IMR-90 (cell line): Measurements from ENCODE around the gene CDH23. TPM values are rescaled to one million over a fixed set of nuclear protein-coding genes. Genes with fewer than 3 reads are reported as not detected.

Experiments used
- ATAC-seq: fragments of 200-7000 bp; cut with Tn5 transposase; 2 replicates; pipeline ENCODE4 v1.9.1; 2020; ENCODE audit warnings: low read depth, mild to moderate bottlenecking, moderate library complexity
- BruUV-seq: library from RNA; stranded (reverse); fragments of 400-500 nt; replicated peaks from 2 replicates; lab custom pipeline; 2021; lab: Mats Ljungman, UMichigan
- CTCF ChIA-PET: fragments of 300-600 bp; formaldehyde crosslinking; extraction: SDS; loops from one replicate; lab custom pipeline; 2021; ENCODE audit warnings: antibody characterized with exemption; lab: Yijun Ruan, JAX
- POLR2A ChIA-PET: fragments of 300-600 bp; sonication (Branson Sonifier 250); formaldehyde crosslinking; loops from one replicate; lab custom pipeline; 2022; ENCODE audit warnings: antibody characterized with exemption; ENCODE audit not compliant: unreplicated experiment; lab: Charles Lee
- DNase-seq: peaks from one replicate; pipeline ENCODE4 v3.0.0; 2013
- H2AFZ ChIP-seq: replicated peaks from 2 replicates; pipeline ENCODE3; 2013; ENCODE audit warnings: low read length, mild to moderate bottlenecking; ENCODE audit not compliant: poor library complexity
- H2AK5ac ChIP-seq: 2 replicates; pipeline ENCODE4 v1.6.1; 2013; ENCODE audit warnings: low read depth, low read length, inconsistent platforms
- H2AK9ac ChIP-seq: replicated peaks from 2 replicates; pipeline ENCODE3; 2013; ENCODE audit warnings: mild to moderate bottlenecking, low read depth, low read length, moderate library complexity; ENCODE audit not compliant: poor library complexity
- H2BK120ac ChIP-seq: 2 replicates; pipeline ENCODE4 v1.6.1; 2013; ENCODE audit warnings: low read depth, low read length, inconsistent platforms
- H2BK15ac ChIP-seq: 3 replicates; pipeline ENCODE4 v1.6.1; 2013; ENCODE audit warnings: low read depth, low read length, inconsistent platforms
- H2BK20ac ChIP-seq: 2 replicates; pipeline ENCODE4 v1.6.1; 2013; ENCODE audit warnings: low read depth, mild to moderate bottlenecking, inconsistent platforms, low read length, moderate library complexity
- H2BK5ac ChIP-seq: 2 replicates; pipeline ENCODE4 v1.6.1; 2013; ENCODE audit warnings: mild to moderate bottlenecking, low read depth, low read length, inconsistent platforms; ENCODE audit not compliant: poor library complexity, severe bottlenecking
- H3K14ac ChIP-seq: replicated peaks from 2 replicates; pipeline ENCODE4 v1.6.1; 2013; ENCODE audit warnings: low read depth, low read length, inconsistent platforms
- H3K18ac ChIP-seq: 2 replicates; pipeline ENCODE4 v1.6.1; 2013; ENCODE audit warnings: low read depth, low read length, control low read depth
- H3K23ac ChIP-seq: 2 replicates; pipeline ENCODE4 v1.6.1; 2013; ENCODE audit warnings: low read depth, low read length, inconsistent platforms
- H3K27ac ChIP-seq: 2 replicates; pipeline ENCODE4 v1.5.1; 2013; ENCODE audit warnings: mild to moderate bottlenecking, control low read depth, low read length; ENCODE audit not compliant: insufficient read depth
- H3K27me3 ChIP-seq: 2 replicates; pipeline ENCODE4 v1.6.1; 2013; ENCODE audit warnings: low read length; ENCODE audit not compliant: control insufficient read depth, insufficient read depth
- H3K36me3 ChIP-seq: 2 replicates; pipeline ENCODE4 v1.6.1; 2013; ENCODE audit warnings: low read length, mixed read lengths; ENCODE audit not compliant: control insufficient read depth, insufficient read depth
- H3K4ac ChIP-seq: 2 replicates; pipeline ENCODE4 v1.6.1; 2013; ENCODE audit warnings: low read depth, low read length, inconsistent platforms
- H3K4me1 ChIP-seq: 2 replicates; pipeline ENCODE4 v1.6.1; 2013; ENCODE audit warnings: low read length, mixed read lengths; ENCODE audit not compliant: control insufficient read depth, insufficient read depth
- H3K4me2 ChIP-seq: 2 replicates; pipeline ENCODE4 v1.6.1; 2013; ENCODE audit warnings: low read depth, mild to moderate bottlenecking, control low read depth, low read length, moderate library complexity
- H3K4me3 ChIP-seq: 2 replicates; pipeline ENCODE4 v1.5.1; 2013; ENCODE audit warnings: low read depth, mild to moderate bottlenecking, control low read depth, low read length, moderate library complexity; ENCODE audit not compliant: insufficient read depth
- H3K56ac ChIP-seq: 2 replicates; pipeline ENCODE4 v1.6.1; 2013; ENCODE audit warnings: low read length, inconsistent platforms; ENCODE audit not compliant: insufficient read depth; ENCODE audit errors: extremely low read depth
- H3K79me1 ChIP-seq, 2 experiments: 2 replicates each; pipeline ENCODE4 v1.6.1; 2013; ENCODE audit warnings: low read length in 2 of 2, inconsistent platforms in 1 of 2, low read depth in 1 of 2
- H3K9ac ChIP-seq: 2 replicates; pipeline ENCODE4 v1.6.1; 2013; ENCODE audit warnings: low read depth, low read length, control low read depth
- H3K9me1 ChIP-seq: 2 replicates; pipeline ENCODE4 v1.6.1; 2013; ENCODE audit warnings: low read length, inconsistent platforms; ENCODE audit not compliant: insufficient read depth
- H3K9me3 ChIP-seq: 2 replicates; pipeline ENCODE4 v1.6.1; 2013; ENCODE audit warnings: low read length; ENCODE audit not compliant: control insufficient read depth, insufficient read depth
- H4K20me1 ChIP-seq: 2 replicates; pipeline ENCODE4 v1.6.1; 2013; ENCODE audit warnings: low read length, inconsistent platforms; ENCODE audit not compliant: insufficient read depth
- H4K5ac ChIP-seq: 2 replicates; pipeline ENCODE4 v1.6.1; 2013; ENCODE audit warnings: mild to moderate bottlenecking, low read depth, low read length, control low read depth
- H4K8ac ChIP-seq, 2 experiments: 2 replicates each; pipeline ENCODE4 v1.6.1; 2013; ENCODE audit warnings: low read depth in 2 of 2, low read length in 2 of 2, control low read depth in 1 of 2, inconsistent platforms in 1 of 2
- H4K91ac ChIP-seq: 2 replicates; pipeline ENCODE4 v1.6.1; 2013; ENCODE audit warnings: low read depth, low read length, inconsistent platforms; ENCODE audit not compliant: insufficient read depth
- BHLHE40 ChIP-seq: fragments of 150-350 bp; IDR thresholded peaks from 2 replicates; pipeline ENCODE4 v1.6.1; 2016; ENCODE audit warnings: mild to moderate bottlenecking, low read depth, low read length
- CEBPB ChIP-seq: IDR thresholded peaks from 2 replicates; pipeline ENCODE4 v1.6.1; 2012; ENCODE audit warnings: low read depth, low read length, improper control_type of control experiment
- CHD1 ChIP-seq: IDR thresholded peaks from 2 replicates; pipeline ENCODE4 v1.6.1; 2012; ENCODE audit warnings: low read depth, low read length, improper control_type of control experiment
- CTCF ChIP-seq: conservative IDR thresholded peaks from 2 replicates; pipeline ENCODE4 v1.5.1; 2012; ENCODE audit warnings: mild to moderate bottlenecking, low read depth, low read length, improper control_type of control experiment
- ELK1 ChIP-seq: fragments of 150-350 bp; IDR thresholded peaks from 2 replicates; pipeline ENCODE4 v1.6.1; 2016; ENCODE audit warnings: low read depth, mild to moderate bottlenecking, low read length, moderate library complexity, borderline replicate concordance
- FOS ChIP-seq: fragments of 150-350 bp; IDR thresholded peaks from 2 replicates; pipeline ENCODE4 v1.6.1; 2016; ENCODE audit warnings: low read depth, low read length
- MAFK ChIP-seq: IDR thresholded peaks from 2 replicates; pipeline ENCODE4 v1.6.1; 2012; ENCODE audit warnings: low read depth, low read length, improper control_type of control experiment
- MAZ ChIP-seq: IDR thresholded peaks from 2 replicates; pipeline ENCODE4 v1.6.1; 2012; ENCODE audit warnings: low read depth, mild to moderate bottlenecking, low read length, improper control_type of control experiment, moderate library complexity, borderline replicate concordance
- NFE2L2 ChIP-seq: fragments of 150-350 bp; IDR thresholded peaks from 2 replicates; pipeline ENCODE4 v1.6.1; 2016; ENCODE audit warnings: low read depth, mild to moderate bottlenecking, low read length
- POLR2A ChIP-seq: IDR thresholded peaks from 2 replicates; pipeline ENCODE4 v1.6.1; 2012; ENCODE audit warnings: mild to moderate bottlenecking, low read depth, low read length
- RAD21 ChIP-seq: IDR thresholded peaks from 2 replicates; pipeline ENCODE4 v1.6.1; 2012; ENCODE audit warnings: low read length, improper control_type of control experiment
- RCOR1 ChIP-seq: IDR thresholded peaks from 2 replicates; pipeline ENCODE4 v1.6.1; 2012; ENCODE audit warnings: mild to moderate bottlenecking, low read length, improper control_type of control experiment; ENCODE audit not compliant: insufficient replicate concordance
- RFX5 ChIP-seq: IDR thresholded peaks from 2 replicates; pipeline ENCODE4 v1.8.0; 2012; ENCODE audit warnings: low read depth, mild to moderate bottlenecking, low read length, moderate library complexity
- USF2 ChIP-seq: fragments of 150-350 bp; IDR thresholded peaks from 2 replicates; pipeline ENCODE4 v1.6.1; 2017; ENCODE audit warnings: mild to moderate bottlenecking, antibody characterized with exemption, low read length, low read depth
- WGBS, 2 experiments: methylation state at CpG; one replicate each; pipeline versions ENCODE4 v1.1.5 to v1.1.7; 2013; ENCODE audit warnings: missing lambda C conversion rate in 2 of 2; ENCODE audit not compliant: insufficient read length in 1 of 2; ENCODE audit errors: extremely low coverage in 2 of 2; 5-methylcytosine and 5-hydroxymethylcytosine counted together
- dilution Hi-C: fragments of 300-500 bp; cut with HindIII; formaldehyde crosslinking; loops from one replicate; pipeline ENCODE4 v1.14.3; 2018; ENCODE audit warnings: low sequenced_read_pairs; ENCODE audit not compliant: unreplicated experiment
- in situ Hi-C: fragments of 300-500 bp; cut with MboI; formaldehyde crosslinking; loops from 3 replicates; pipeline ENCODE4 v1.14.3; 2019; ENCODE audit warnings: low sequenced_read_pairs, inconsistent platforms, mixed read lengths
- intact Hi-C: fragments of 100-400 bp; cut with micrococcal nuclease; formaldehyde crosslinking; loops from 2 replicates; pipeline ENCODE4 v1.10.0; 2022
- polyA plus RNA-seq, 3 experiments: library from polyadenylated mRNA; depleted of rRNA; stranded (reverse); fragments of >200 nt; gene quantifications; 2 replicates each; pipeline ENCODE4 v1.2.3, GENCODE V29; 2012; ENCODE audit warnings: low replicate concordance in 1 of 3
- total RNA-seq: library from RNA; depleted of rRNA; stranded (reverse); fragments of >200 nt; gene quantifications from 2 replicates; pipeline ENCODE4 v1.2.3, GENCODE V29; 2012

Gene CDH23
- total and polyA plus RNA-seq, 2 of the 4 experiments (the other 2 are of a cell fraction), result under 0.01 to 0.03 TPM

GRCh38 chr10:71536332-71536731, 139.6 kb downstream of the CDH23 start:
- Histone ChIP-seq H2AK9ac (no peak overlapping the region), H3K18ac (no peak overlapping the region), H3K56ac (no peak overlapping the region), H3K4ac (no peak overlapping the region), H3K23ac (no peak overlapping the region), H4K8ac (no peak overlapping the region), H3K9me1 (no peaks in the 10 kb centered on the region; the same call in 1 of the 2 replicates), H2BK15ac (no peak overlapping the region), H3K14ac (no peak overlapping the region), H2AFZ (no peak overlapping the region), H3K9me3 (no peaks in the 10 kb centered on the region), H3K4me2 (no peak overlapping the region), H4K20me1 (no peaks in the 10 kb centered on the region; the same call in 1 of the 2 replicates), H3K4me3 (no peak overlapping the region), H3K36me3 (no peaks in the 10 kb centered on the region), H2AK5ac (no peak overlapping the region), H2BK20ac (no peak overlapping the region), H2BK5ac (no peak overlapping the region), H3K27me3 (peaks cover 37% of the 10 kb centered on the region), H3K4me1 (no peaks in the 10 kb centered on the region), H3K9ac (no peak overlapping the region), H3K27ac (no peak overlapping the region), H2BK120ac (no peak overlapping the region), H4K91ac (no peak overlapping the region), H4K5ac (no peak overlapping the region), H3K79me1 (no peaks in the 10 kb centered on the region)
- in situ Hi-C loops, result no loop called here
- DNase-seq (no peak), ATAC-seq (no peak)
- POLR2A ChIA-PET, result no interaction called here
- dilution Hi-C loops, result no loop called here
- BruUV-seq, result no TSS peak
- 67% methylated on average over 5 of the region's 6 CpGs; no CpG with 5 or more reads in 1 of the 2 experiments for WGBS, 2 experiments
- CTCF ChIA-PET, result no interaction called here
- intact Hi-C loops, result no loop called here
- TF ChIP-seq MAZ (no peak), MAFK (no peak), CTCF (no peak), BHLHE40 (no peak), RAD21 (no peak), RFX5 (no peak), FOS (no peak), ELK1 (no peak), CEBPB (no peak), RCOR1 (no peak), POLR2A (no peak), CHD1 (no peak), NFE2L2 (no peak), USF2 (no peak)
